T-helper 1 cell treated with Interleukin-12 subunit alpha and Interleukin-12 subunit beta and Interleukin-4 antibody, amounts not matched to agents 30 μg/mL and 1 μg/mL, for 36 hours (primary cell): ENCODE results near the gene PRR33.
"Not testable (repeated sequence)": the region's sequence is repeated elsewhere in the genome, so short reads cannot be mapped to it uniquely, and the experiment has no call there.

ENCODE experiments used
- H3K27ac Mint-ChIP-seq: one replicate; pipeline ENCODE4 v1.8.0; 2021; ENCODE audit warnings: mild to moderate bottlenecking, mixed read lengths
- H3K27me3 Mint-ChIP-seq: one replicate; pipeline ENCODE4 v1.8.0; 2021; ENCODE audit warnings: low read depth, mixed read lengths
- H3K36me3 Mint-ChIP-seq: one replicate; pipeline ENCODE4 v1.8.0; 2021; ENCODE audit warnings: low read depth, mixed read lengths
- H3K4me1 Mint-ChIP-seq: one replicate; pipeline ENCODE4 v1.8.0; 2021; ENCODE audit warnings: low read depth, mixed read lengths
- H3K4me3 Mint-ChIP-seq: one replicate; pipeline ENCODE4 v1.8.0; 2021; ENCODE audit warnings: mild to moderate bottlenecking, moderate library complexity, mixed read lengths
- H3K9me3 Mint-ChIP-seq: one replicate; pipeline ENCODE4 v1.8.0; 2021; ENCODE audit warnings: mixed read lengths

PRR33 gene

GRCh38 chr11:1891831-1892115 lies at the start of gene PRR33:
PRR33 (minus strand) TSS chr11:1891895; CDS start chr11:1890584, 1,311 bp downstream.
- Mint-ChIP-seq H3K9me3 (no peaks in the 10 kb centered on the region), H3K27me3 (peaks cover 9% of the 10 kb centered on the region), H3K4me1 (peaks cover 12% of the 10 kb centered on the region), H3K4me3 (no peak within 1 kb of the TSS), H3K27ac (peak within 1 kb of the TSS; percentile 27), H3K36me3 (peaks cover 19% of the 10 kb centered on the region)

- H3K27ac Mint-ChIP-seq = peak overlapping the region; percentile 33
- not testable (repeated sequence) for H3K36me3 Mint-ChIP-seq, H3K4me1 Mint-ChIP-seq, H3K4me3 Mint-ChIP-seq, H3K27me3 Mint-ChIP-seq, H3K9me3 Mint-ChIP-seq
These were observed 48.1 kb upstream of the PRR33 start for GRCh38 chr11:1939788-1940187.

GRCh38 chr11:1939006-1939625 lies 47.4 kb upstream of the PRR33 start:
- Mint-ChIP-seq H3K4me3 (no peak overlapping the region), H3K36me3 (no peaks in the 10 kb centered on the region), H3K27me3 (no peaks in the 10 kb centered on the region), H3K27ac (no peak overlapping the region), H3K4me1 (peaks cover 4% of the 10 kb centered on the region), H3K9me3 (no peaks in the 10 kb centered on the region)

- H3K4me3 Mint-ChIP-seq = no peak overlapping the region
- H3K9me3 Mint-ChIP-seq = no peaks in the 10 kb centered on the region
- H3K27ac Mint-ChIP-seq = no peak overlapping the region
- no peaks in the 10 kb centered on the region for H3K36me3 Mint-ChIP-seq
- no peaks in the 10 kb centered on the region for H3K27me3 Mint-ChIP-seq
- peaks cover 4% of the 10 kb centered on the region for H3K4me1 Mint-ChIP-seq
These were observed 46.8 kb upstream of the PRR33 start for GRCh38 chr11:1938343-1939005.

GRCh38 chr11:1937616-1938342 lies 46.1 kb upstream of the PRR33 start:
- Mint-ChIP-seq H3K9me3 (no peaks in the 10 kb centered on the region), H3K36me3 (no peaks in the 10 kb centered on the region), H3K4me3 (no peak overlapping the region), H3K4me1 (peaks cover 4% of the 10 kb centered on the region), H3K27ac (no peak overlapping the region), H3K27me3 (no peaks in the 10 kb centered on the region)

- Mint-ChIP-seq H3K4me1 (peaks cover 4% of the 10 kb centered on the region), H3K27ac (no peak overlapping the region), H3K27me3 (no peaks in the 10 kb centered on the region), H3K36me3 (no peaks in the 10 kb centered on the region), H3K4me3 (no peak overlapping the region), H3K9me3 (no peaks in the 10 kb centered on the region)
These were observed 45.3 kb upstream of the PRR33 start for GRCh38 chr11:1936781-1937615.

GRCh38 chr11:1936072-1936780 lies 44.5 kb upstream of the PRR33 start:
- H3K27me3 Mint-ChIP-seq = peaks cover 4% of the 10 kb centered on the region
- no peaks in the 10 kb centered on the region for H3K36me3 Mint-ChIP-seq
- H3K4me3 Mint-ChIP-seq = no peak overlapping the region
- H3K9me3 Mint-ChIP-seq = no peaks in the 10 kb centered on the region
- peaks cover 4% of the 10 kb centered on the region for H3K4me1 Mint-ChIP-seq
- no peak overlapping the region for H3K27ac Mint-ChIP-seq

GRCh38 chr11:1935156-1936071 lies 43.7 kb upstream of the PRR33 start:
- H3K27me3 Mint-ChIP-seq = peaks cover 4% of the 10 kb centered on the region
- H3K4me1 Mint-ChIP-seq = peaks cover 4% of the 10 kb centered on the region
- H3K4me3 Mint-ChIP-seq = no peak overlapping the region
- no peaks in the 10 kb centered on the region for H3K36me3 Mint-ChIP-seq
- H3K9me3 Mint-ChIP-seq = no peaks in the 10 kb centered on the region
- no peak overlapping the region for H3K27ac Mint-ChIP-seq

GRCh38 chr11:1934335-1935155 lies 42.9 kb upstream of the PRR33 start:
- H3K4me3 Mint-ChIP-seq = no peak overlapping the region
- no peaks in the 10 kb centered on the region for H3K36me3 Mint-ChIP-seq
- no peaks in the 10 kb centered on the region for H3K9me3 Mint-ChIP-seq
- no peak overlapping the region for H3K27ac Mint-ChIP-seq
- peaks cover 4% of the 10 kb centered on the region for H3K27me3 Mint-ChIP-seq
- peaks cover 3% of the 10 kb centered on the region for H3K4me1 Mint-ChIP-seq

- no peaks in the 10 kb centered on the region for H3K4me1 Mint-ChIP-seq
- no peak overlapping the region for H3K4me3 Mint-ChIP-seq
- H3K36me3 Mint-ChIP-seq = no peaks in the 10 kb centered on the region
- H3K9me3 Mint-ChIP-seq = no peaks in the 10 kb centered on the region
- H3K27me3 Mint-ChIP-seq = peaks cover 4% of the 10 kb centered on the region
- no peak overlapping the region for H3K27ac Mint-ChIP-seq
These were observed 42.0 kb upstream of the PRR33 start for GRCh38 chr11:1933416-1934334.

- Mint-ChIP-seq H3K36me3 (no peaks in the 10 kb centered on the region), H3K27ac (no peak overlapping the region), H3K9me3 (no peaks in the 10 kb centered on the region), H3K4me1 (no peaks in the 10 kb centered on the region), H3K27me3 (peaks cover 4% of the 10 kb centered on the region), H3K4me3 (no peak overlapping the region)
These were observed 41.0 kb upstream of the PRR33 start for GRCh38 chr11:1932681-1933080.

GRCh38 chr11:1932105-1932480 lies 40.4 kb upstream of the PRR33 start:
- Mint-ChIP-seq H3K4me1 (no peaks in the 10 kb centered on the region), H3K27me3 (peaks cover 4% of the 10 kb centered on the region), H3K9me3 (no peaks in the 10 kb centered on the region), H3K36me3 (no peaks in the 10 kb centered on the region), H3K4me3 (no peak overlapping the region), H3K27ac (no peak overlapping the region)
